ENCODE measurements around the gene GPA33. TPM values are rescaled to one million over a fixed set of nuclear protein-coding genes. Genes with fewer than 3 reads are reported as not detected.

Gene GPA33
- total and polyA plus RNA-seq, 2 donors (not counting 1 experiment from before 2014, with no cell fraction given): not detected

- H4K20me1 ChIP-seq (ENCODE audit: control insufficient read depth, extremely low read depth, insufficient read depth, low read length): no peaks in the 10 kb centered on the region
- no peak overlapping the region for H2AFZ ChIP-seq (ENCODE audit: low read length)
- H3K36me3 ChIP-seq (ENCODE audit: control insufficient read depth, insufficient read depth, low read length): no peaks in the 10 kb centered on the region
- no peaks in the 10 kb centered on the region for H3K79me2 ChIP-seq (ENCODE audit: control insufficient read depth, insufficient read depth, low read length)
- H3K9ac ChIP-seq (ENCODE audit: insufficient read depth, low read length): no peak overlapping the region
- H3K4me3 ChIP-seq (replicated peaks in 1 of 4; ENCODE audit: control extremely low read depth in 1 of 4, insufficient read depth in 1 of 4, low read depth in 3 of 4, low read length in 4 of 4): no peak overlapping the region
- DNase-seq (ENCODE audit: low read depth in 2 of 2): no peak
- TF ChIP-seq, protein P1, sequence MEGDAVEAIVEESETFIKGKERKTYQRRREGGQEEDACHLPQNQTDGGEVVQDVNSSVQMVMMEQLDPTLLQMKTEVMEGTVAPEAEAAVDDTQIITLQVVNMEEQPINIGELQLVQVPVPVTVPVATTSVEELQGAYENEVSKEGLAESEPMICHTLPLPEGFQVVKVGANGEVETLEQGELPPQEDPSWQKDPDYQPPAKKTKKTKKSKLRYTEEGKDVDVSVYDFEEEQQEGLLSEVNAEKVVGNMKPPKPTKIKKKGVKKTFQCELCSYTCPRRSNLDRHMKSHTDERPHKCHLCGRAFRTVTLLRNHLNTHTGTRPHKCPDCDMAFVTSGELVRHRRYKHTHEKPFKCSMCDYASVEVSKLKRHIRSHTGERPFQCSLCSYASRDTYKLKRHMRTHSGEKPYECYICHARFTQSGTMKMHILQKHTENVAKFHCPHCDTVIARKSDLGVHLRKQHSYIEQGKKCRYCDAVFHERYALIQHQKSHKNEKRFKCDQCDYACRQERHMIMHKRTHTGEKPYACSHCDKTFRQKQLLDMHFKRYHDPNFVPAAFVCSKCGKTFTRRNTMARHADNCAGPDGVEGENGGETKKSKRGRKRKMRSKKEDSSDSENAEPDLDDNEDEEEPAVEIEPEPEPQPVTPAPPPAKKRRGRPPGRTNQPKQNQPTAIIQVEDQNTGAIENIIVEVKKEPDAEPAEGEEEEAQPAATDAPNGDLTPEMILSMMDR (conservative IDR thresholded peaks at IDR 0.05 in 1 of 2, IDR thresholded peaks at IDR 0.05 in 1 of 2; ENCODE audit: low read depth in 1 of 2, low read length in 2 of 2): no peak
- TF ChIP-seq EZH2 (IDR thresholded peaks at IDR 0.05; ENCODE audit: low read length, missing control alignments): no peak
- no peak overlapping the region for H3K27ac ChIP-seq (ENCODE audit: insufficient read depth, low read length)
- H3K9me3 ChIP-seq (ENCODE audit: control insufficient read depth, insufficient read depth, low read depth, low read length): no peaks in the 10 kb centered on the region
- H3K4me1 ChIP-seq (ENCODE audit: control insufficient read depth, extremely low read depth, insufficient read depth, low read length): no peaks in the 10 kb centered on the region
- no peak overlapping the region for H3K4me2 ChIP-seq (ENCODE audit: extremely low read depth, insufficient read depth, low read length)
- H3K27me3 ChIP-seq (ENCODE audit: control insufficient read depth, insufficient read depth, low read length): no peaks in the 10 kb centered on the region
These were observed 77.6 kb downstream of the GPA33 start for GRCh38 chr1:167012570-167012969.

DNA sequence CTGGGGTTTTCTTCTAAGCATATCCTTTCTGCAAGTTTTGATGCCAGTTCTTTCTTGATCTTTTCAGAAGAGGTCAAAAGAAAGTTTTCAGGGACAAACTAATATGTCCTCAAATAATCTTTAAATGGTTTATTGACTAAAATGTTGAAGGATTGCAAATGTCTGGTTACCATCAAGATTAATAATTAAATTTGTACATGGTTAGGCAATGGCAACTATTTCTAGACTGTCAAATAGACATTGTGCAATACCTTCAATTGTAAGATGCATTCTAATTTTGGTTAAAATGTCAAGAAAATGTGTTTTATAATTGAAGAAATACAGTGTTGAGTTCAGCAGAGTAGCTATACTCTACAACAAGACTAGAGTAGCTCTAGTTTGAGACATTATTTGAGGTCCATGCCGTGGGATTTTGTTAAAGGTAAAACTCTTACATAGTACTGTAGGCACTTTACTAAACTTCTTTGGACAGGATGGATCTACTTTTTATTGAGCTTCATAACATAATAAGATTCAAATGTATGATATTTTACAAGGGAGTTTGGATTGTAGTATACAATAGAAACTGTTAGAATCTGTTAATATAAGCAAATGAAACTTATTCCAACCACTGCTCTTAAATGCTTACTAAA, 78.5 kb downstream of the GPA33 start:
- H3K4me3 ChIP-seq (replicated peaks in 1 of 4; ENCODE audit: control extremely low read depth in 1 of 4, insufficient read depth in 1 of 4, low read depth in 3 of 4, low read length in 4 of 4): no peak overlapping the region
- no peak overlapping the region for H3K27ac ChIP-seq (ENCODE audit: insufficient read depth, low read length)
- no peaks in the 10 kb centered on the region for H3K27me3 ChIP-seq (ENCODE audit: control insufficient read depth, insufficient read depth, low read length)
- H2AFZ ChIP-seq (ENCODE audit: low read length): no peak overlapping the region
- no peak for TF ChIP-seq EZH2 (IDR thresholded peaks at IDR 0.05; ENCODE audit: low read length, missing control alignments)
- TF ChIP-seq, protein P1 (conservative IDR thresholded peaks at IDR 0.05 in 1 of 2, IDR thresholded peaks at IDR 0.05 in 1 of 2; ENCODE audit: low read depth in 1 of 2, low read length in 2 of 2): no peak
- DNase-seq (ENCODE audit: low read depth in 2 of 2): no peak
- H3K36me3 ChIP-seq (ENCODE audit: control insufficient read depth, insufficient read depth, low read length): no peaks in the 10 kb centered on the region
- H3K79me2 ChIP-seq (ENCODE audit: control insufficient read depth, insufficient read depth, low read length): no peaks in the 10 kb centered on the region
- no peak overlapping the region for H3K4me2 ChIP-seq (ENCODE audit: extremely low read depth, insufficient read depth, low read length)
- no peak overlapping the region for H3K9ac ChIP-seq (ENCODE audit: insufficient read depth, low read length)
- no peaks in the 10 kb centered on the region for H3K4me1 ChIP-seq (ENCODE audit: control insufficient read depth, extremely low read depth, insufficient read depth, low read length)
- H4K20me1 ChIP-seq (ENCODE audit: control insufficient read depth, extremely low read depth, insufficient read depth, low read length): no peaks in the 10 kb centered on the region
- H3K9me3 ChIP-seq (ENCODE audit: control insufficient read depth, insufficient read depth, low read depth, low read length): no peaks in the 10 kb centered on the region

- TF ChIP-seq, protein P1 (conservative IDR thresholded peaks at IDR 0.05 in 1 of 2, IDR thresholded peaks at IDR 0.05 in 1 of 2; ENCODE audit: low read depth in 1 of 2, low read length in 2 of 2): no peak
- Histone ChIP-seq H3K27ac (ENCODE audit: insufficient read depth, low read length) (no peak overlapping the region), H3K9me3 (ENCODE audit: control insufficient read depth, insufficient read depth, low read depth, low read length) (no peaks in the 10 kb centered on the region), H2AFZ (ENCODE audit: low read length) (no peak overlapping the region), H3K36me3 (ENCODE audit: control insufficient read depth, insufficient read depth, low read length) (no peaks in the 10 kb centered on the region), H3K4me3 (replicated peaks in 1 of 4; ENCODE audit: control extremely low read depth in 1 of 4, insufficient read depth in 1 of 4, low read depth in 3 of 4, low read length in 4 of 4) (no peak overlapping the region), H3K27me3 (ENCODE audit: control insufficient read depth, insufficient read depth, low read length) (no peaks in the 10 kb centered on the region), H4K20me1 (ENCODE audit: control insufficient read depth, extremely low read depth, insufficient read depth, low read length) (no peaks in the 10 kb centered on the region), H3K79me2 (ENCODE audit: control insufficient read depth, insufficient read depth, low read length) (no peaks in the 10 kb centered on the region), H3K4me2 (ENCODE audit: extremely low read depth, insufficient read depth, low read length) (no peak overlapping the region), H3K4me1 (ENCODE audit: control insufficient read depth, extremely low read depth, insufficient read depth, low read length) (no peaks in the 10 kb centered on the region), H3K9ac (ENCODE audit: insufficient read depth, low read length) (no peak overlapping the region)
- no peak for DNase-seq (ENCODE audit: low read depth in 2 of 2)
These were observed 86.5 kb downstream of the GPA33 start for GRCh38 chr1:167003711-167004110.

Other genes starting within 250 kb of the GPA33 start
- gene TADA1, start 214.1 kb downstream of the GPA33 start, total RNA-seq: 10.5 and 12.9 TPM in 2 replicates
- gene TADA1, start 214.1 kb downstream of the GPA33 start, polyA plus RNA-seq: 12.7 and 13.2 TPM in 2 replicates
- under 0.01 TPM in 2 replicates for gene ILDR2, start 114.8 kb downstream of the GPA33 start, total RNA-seq
- 0.03 and 0.14 TPM in 2 replicates for gene ILDR2, start 114.8 kb downstream of the GPA33 start, polyA plus RNA-seq
- gene MAEL, start 101.1 kb downstream of the GPA33 start, total RNA-seq: not detected in 2 replicates
- not detected in 2 replicates for gene MAEL, start 101.1 kb downstream of the GPA33 start, polyA plus RNA-seq
- not detected in 2 replicates for gene STYXL2, start 3.7 kb upstream of the GPA33 start, total RNA-seq
- gene STYXL2, start 3.7 kb upstream of the GPA33 start, polyA plus RNA-seq: not detected in 2 replicates
- 3.6 and 4.3 TPM in 2 replicates for gene POU2F1, start 130.5 kb upstream of the GPA33 start, total RNA-seq
- 3.3 and 3.5 TPM in 2 replicates for gene POU2F1, start 130.5 kb upstream of the GPA33 start, polyA plus RNA-seq